Smooth muscle cell (in vitro differentiated cells): ENCODE results near the gene RALY. TPM values are rescaled to one million over a fixed set of nuclear protein-coding genes. Genes with fewer than 3 reads are reported as not detected.

Experiments used
- DNase-seq: peaks from one replicate; lab custom pipeline; 2025; ENCODE audit not compliant: unreplicated experiment; lab: John Stamatoyannopoulos, UW
- H2AFZ ChIP-seq: fragments of 200-600 bp; sonication (generic); 2 replicates; pipeline ENCODE4 v1.6.0; 2016; ENCODE audit warnings: antibody characterized with exemption, low read depth, mild to moderate bottlenecking
- H3F3A ChIP-seq: fragments of 200-600 bp; sonication (generic); 2 replicates; pipeline ENCODE4 v1.6.0; 2017; ENCODE audit warnings: antibody characterized with exemption, low read depth
- H3K27ac ChIP-seq: fragments of 200-600 bp; sonication (generic); 2 replicates; pipeline ENCODE4 v1.5.1; 2016; ENCODE audit warnings: low read depth, mild to moderate bottlenecking
- H3K27me3 ChIP-seq: fragments of 200-600 bp; sonication (generic); 2 replicates; pipeline ENCODE4 v1.6.1; 2016; ENCODE audit warnings: low read depth, mild to moderate bottlenecking
- H3K36me3 ChIP-seq: fragments of 200-600 bp; sonication (generic); 2 replicates; pipeline ENCODE4 v1.5.1; 2016; ENCODE audit warnings: low read depth
- H3K4me1 ChIP-seq: fragments of 200-600 bp; sonication (generic); 2 replicates; pipeline ENCODE4 v1.5.1; 2016; ENCODE audit warnings: low read depth
- H3K4me2 ChIP-seq: fragments of 200-600 bp; sonication (generic); 2 replicates; pipeline ENCODE4 v1.6.0; 2016; ENCODE audit warnings: mild to moderate bottlenecking
- H3K4me3 ChIP-seq: fragments of 200-600 bp; sonication (generic); 2 replicates; pipeline ENCODE4 v1.5.1; 2016; ENCODE audit warnings: mild to moderate bottlenecking
- H3K79me2 ChIP-seq: fragments of 200-600 bp; sonication (generic); 2 replicates; pipeline ENCODE4 v1.6.0; 2016; ENCODE audit warnings: low read depth, mild to moderate bottlenecking
- H3K9ac ChIP-seq: fragments of 200-600 bp; sonication (generic); 2 replicates; pipeline ENCODE4 v1.6.0; 2016; ENCODE audit warnings: low read depth
- H3K9me3 ChIP-seq: fragments of 200-600 bp; sonication (generic); replicated peaks from 2 replicates; pipeline ENCODE4 v1.5.1; 2016; ENCODE audit warnings: low read depth
- H4K20me1 ChIP-seq: fragments of 200-600 bp; sonication (generic); 2 replicates; pipeline ENCODE4 v1.6.0; 2016; ENCODE audit warnings: low read depth
- CTCF ChIP-seq: fragments of 200-600 bp; sonication (generic); IDR thresholded peaks from 2 replicates; pipeline ENCODE4 v1.5.1; 2017; ENCODE audit warnings: borderline replicate concordance, mild to moderate bottlenecking, antibody characterized with exemption; ENCODE audit not compliant: insufficient read depth, poor library complexity, severe bottlenecking
- WGBS: methylation state at CpG from one replicate; pipeline ENCODE4 v1.1.7; 2016; ENCODE audit warnings: low lambda C conversion rate; 5-methylcytosine and 5-hydroxymethylcytosine counted together
- polyA plus RNA-seq: library from polyadenylated mRNA; unstranded; fragments of >200 nt; fragmentation: Nextera tagmentation; extraction: Ambion mirVana; gene quantifications from 2 replicates; pipeline ENCODE4 v1.2.1, GENCODE V29; 2016
- total RNA-seq: library from RNA; depleted of rRNA; stranded (reverse); fragments of >200 nt; gene quantifications from 2 replicates; pipeline ENCODE4 v1.2.3, GENCODE V29; 2014

Gene RALY
- total and polyA plus RNA-seq, 2 experiments from 2014 or later, result 99.7 to 218 TPM

- Histone ChIP-seq H3F3A (no peaks in the 10 kb centered on the region), H3K4me1 (peaks cover 15% of the 10 kb centered on the region), H3K4me2 (no peak overlapping the region), H3K4me3 (no peak overlapping the region), H3K9me3 (no peaks in the 10 kb centered on the region), H4K20me1 (peaks cover 100% of the 10 kb centered on the region), H3K79me2 (peaks cover 36% of the 10 kb centered on the region), H2AFZ (no peak overlapping the region), H3K27me3 (no peaks in the 10 kb centered on the region), H3K36me3 (no peaks in the 10 kb centered on the region), H3K9ac (no peak overlapping the region), H3K27ac (peak overlapping the region; percentile 14)
- DNase-seq, result no peak
- TF ChIP-seq CTCF, result no peak
- 46% methylated on average over 5 of the region's 5 CpGs for WGBS
These were observed 69.1 kb downstream of the RALY start for GRCh38 chr20:34062570-34063482.

GRCh38 chr20:34064286-34064685, 70.6 kb downstream of the RALY start:
- Histone ChIP-seq H3K4me2 (no peak overlapping the region), H3K27ac (no peak overlapping the region), H3K79me2 (peaks cover 35% of the 10 kb centered on the region), H2AFZ (no peak overlapping the region), H3K27me3 (no peaks in the 10 kb centered on the region), H4K20me1 (peaks cover 100% of the 10 kb centered on the region), H3K9me3 (no peaks in the 10 kb centered on the region), H3K9ac (no peak overlapping the region), H3F3A (no peaks in the 10 kb centered on the region), H3K4me1 (peaks cover 15% of the 10 kb centered on the region), H3K36me3 (no peaks in the 10 kb centered on the region), H3K4me3 (no peak overlapping the region)
- no peak for DNase-seq
- TF ChIP-seq CTCF, result no peak
- 95% methylated on average over 3 of the region's 3 CpGs for WGBS

GRCh38 chr20:34065260-34065659, 71.5 kb downstream of the RALY start:
- H3K4me2 ChIP-seq, result peak overlapping the region; percentile 40
- no peak overlapping the region for H2AFZ ChIP-seq
- peaks cover 31% of the 10 kb centered on the region for H3K79me2 ChIP-seq
- 46% methylated on average over 2 of the region's 2 CpGs for whole genome bisulfite sequencing
- peaks cover 15% of the 10 kb centered on the region for H3K4me1 ChIP-seq
- no peaks in the 10 kb centered on the region for H3K9me3 ChIP-seq
- H3K27me3 ChIP-seq, result no peaks in the 10 kb centered on the region
- peak overlapping the region; percentile 49 for H3K27ac ChIP-seq
- H3F3A ChIP-seq, result no peaks in the 10 kb centered on the region
- H3K9ac ChIP-seq, result no peak overlapping the region
- no peaks in the 10 kb centered on the region for H3K36me3 ChIP-seq
- DNase-seq, result no peak
- no peak for TF ChIP-seq CTCF
- H3K4me3 ChIP-seq, result no peak overlapping the region
- H4K20me1 ChIP-seq, result peaks cover 100% of the 10 kb centered on the region
